SK-N-SH (cell line): ENCODE measurements around the gene IL1F10.

ENCODE experiments used
- CTCF ChIP-seq: fragments of 200-600 bp; sonication (generic); IDR thresholded peaks from 2 replicates; pipeline ENCODE4 v1.6.1; 2017; ENCODE audit warnings: antibody characterized with exemption, mild to moderate bottlenecking, moderate library complexity
- EP300 ChIP-seq, 2 experiments: IDR thresholded peaks; 2 replicates each; pipeline versions ENCODE4 v1.4.0 to v1.6.1; 2012; ENCODE audit warnings: borderline replicate concordance in 1 of 2, low read depth in 1 of 2, low read length in 1 of 2
- FOSL2 ChIP-seq: IDR thresholded peaks from 2 replicates; pipeline ENCODE4 v1.4.0; 2012; ENCODE audit warnings: low read depth, mild to moderate bottlenecking, moderate library complexity, borderline replicate concordance
- SIN3A ChIP-seq: IDR thresholded peaks from 2 replicates; pipeline ENCODE4 v1.6.1; 2012; ENCODE audit warnings: low read depth, mild to moderate bottlenecking, low read length, moderate library complexity, borderline replicate concordance
- TAF1 ChIP-seq: IDR thresholded peaks from 2 replicates; pipeline ENCODE4 v1.6.1; 2012; ENCODE audit warnings: low read depth, mild to moderate bottlenecking, low read length, moderate library complexity, borderline replicate concordance
- USF1 ChIP-seq: IDR thresholded peaks from 2 replicates; pipeline ENCODE4 v1.4.0; 2012; ENCODE audit warnings: low read depth, borderline replicate concordance

- no peak for TF ChIP-seq FOSL2
- TF ChIP-seq CTCF = no peak
- no peak for TF ChIP-seq SIN3A
- TF ChIP-seq TAF1 = no peak
- no peak for TF ChIP-seq USF1
- no peak for TF ChIP-seq EP300 (IDR thresholded peaks at IDR 0.05; ENCODE audit: borderline replicate concordance in 1 of 2, low read depth in 1 of 2, low read length in 1 of 2)
Measured at GRCh38 chr2:113036763-113037162, 31.0 kb upstream of the IL1F10 start.
